ENCODE measurements around the gene GNGT2. TPM values are rescaled to one million over a fixed set of nuclear protein-coding genes. Genes with fewer than 3 reads are reported as not detected.
A peak's percentile ranks its signal among the peaks of the same experiment; 100 is the strongest.

The GNGT2 gene
- total RNA-seq, 2 experiments from 2014 or later = 40.3 to 41.3 TPM

DNA sequence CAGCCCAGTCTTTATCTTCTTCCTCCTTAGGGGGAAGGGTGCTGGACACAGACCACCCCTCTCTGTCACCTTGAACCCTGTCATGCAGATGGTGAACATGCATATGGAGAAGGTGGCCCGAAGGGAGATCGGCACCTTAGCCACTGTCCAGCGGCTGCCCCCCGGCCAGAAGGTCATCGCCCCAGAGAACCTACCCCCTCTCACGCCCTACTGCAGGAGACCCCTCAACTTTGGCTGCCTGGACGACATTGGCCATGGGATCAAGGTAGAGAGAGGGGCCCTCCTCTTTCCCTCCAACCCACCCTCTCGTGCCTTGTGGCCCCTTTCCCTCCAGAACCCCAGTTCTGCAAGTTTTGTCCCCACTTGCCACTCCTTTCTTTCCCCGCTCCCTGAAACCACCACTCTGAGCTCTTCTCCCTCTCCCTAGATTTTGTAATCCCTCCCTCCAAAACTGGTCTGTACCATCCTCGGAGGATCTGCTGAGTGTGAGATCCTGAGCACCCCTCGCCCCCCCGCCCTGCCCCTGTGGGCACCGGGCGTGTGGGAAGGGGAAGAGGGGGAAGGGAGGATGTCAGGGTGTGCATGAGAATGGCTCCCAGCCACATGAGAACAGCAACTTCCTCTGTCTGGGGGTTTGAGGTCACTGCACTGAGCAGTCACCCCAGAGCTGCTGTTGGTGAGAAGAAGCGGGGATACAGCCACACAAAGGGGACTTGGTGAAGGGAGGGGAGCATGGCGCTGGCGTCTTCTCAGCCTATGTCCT, 7.5 kb upstream of the GNGT2 start:
- intact Hi-C loops (cut with micrococcal nuclease) = loop anchor here (2.0 kb wide), 1 partner anchor 25 kb away; no protein-coding TSS in a partner anchor
- H3K4me1 Mint-ChIP-seq (ENCODE audit: low read depth) = peaks cover 63% of the 10 kb centered on the region
- H3K9me3 Mint-ChIP-seq = no peaks in the 10 kb centered on the region
- peak; percentile 72 for DNase-seq
- H3K27me3 Mint-ChIP-seq (ENCODE audit: low read depth) = no peaks in the 10 kb centered on the region
- H3K36me3 Mint-ChIP-seq (ENCODE audit: low read depth) = peaks cover 30% of the 10 kb centered on the region
- peak overlapping the region; percentile 66 for H3K27ac Mint-ChIP-seq
- CTCF ChIA-PET = interaction anchor here (1.9 kb wide), 1 partner anchor 10 kb away, joined by 5 read pairs; no protein-coding TSS in a partner anchor
- peak overlapping the region; percentile 33 for H3K4me3 Mint-ChIP-seq

GRCh38 chr17:49216953-49217650, 6.7 kb upstream of the GNGT2 start:
- intact Hi-C loops (cut with micrococcal nuclease) = no loop called here
- DNase-seq = no peak
- peaks cover 69% of the 10 kb centered on the region for H3K4me1 Mint-ChIP-seq (ENCODE audit: low read depth)
- peaks cover 31% of the 10 kb centered on the region for H3K36me3 Mint-ChIP-seq (ENCODE audit: low read depth)
- peak overlapping the region; percentile 20 for H3K27ac Mint-ChIP-seq
- CTCF ChIA-PET = interaction anchor here (1.1 to 1.9 kb wide), 2 partner anchors 10 kb away, joined by 3 to 5 read pairs; no protein-coding TSS in a partner anchor
- H3K9me3 Mint-ChIP-seq = no peaks in the 10 kb centered on the region
- no peak overlapping the region for H3K4me3 Mint-ChIP-seq
- no peaks in the 10 kb centered on the region for H3K27me3 Mint-ChIP-seq (ENCODE audit: low read depth)

DNA sequence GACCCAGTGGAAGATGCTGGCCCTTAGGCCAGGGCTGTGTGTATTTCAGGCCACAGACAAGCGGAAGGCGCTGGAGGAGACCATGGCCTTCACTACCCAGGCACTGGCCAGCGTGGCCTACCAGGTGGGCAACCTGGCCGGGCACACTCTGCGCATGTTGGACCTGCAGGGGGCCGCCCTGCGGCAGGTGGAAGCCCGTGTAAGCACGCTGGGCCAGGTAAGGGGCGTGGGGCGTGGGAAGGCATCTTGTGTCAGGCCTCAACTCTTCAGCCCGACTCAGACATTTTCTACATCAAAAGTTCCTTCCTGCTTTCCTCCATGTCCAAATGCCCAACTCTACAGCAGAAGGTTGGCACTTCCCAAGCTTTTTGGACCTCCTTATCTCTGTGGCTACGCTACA, 6.1 kb upstream of the GNGT2 start:
- intact Hi-C loops (cut with micrococcal nuclease) = no loop called here
- no peak overlapping the region for H3K4me3 Mint-ChIP-seq
- H3K27me3 Mint-ChIP-seq (ENCODE audit: low read depth) = no peaks in the 10 kb centered on the region
- no peaks in the 10 kb centered on the region for H3K9me3 Mint-ChIP-seq
- peaks cover 71% of the 10 kb centered on the region for H3K4me1 Mint-ChIP-seq (ENCODE audit: low read depth)
- DNase-seq = no peak
- H3K27ac Mint-ChIP-seq = peak overlapping the region; percentile 28
- H3K36me3 Mint-ChIP-seq (ENCODE audit: low read depth) = peaks cover 30% of the 10 kb centered on the region
- CTCF ChIA-PET = interaction anchor here (1.1 kb wide), 1 partner anchor 10 kb away, joined by 3 read pairs; no protein-coding TSS in a partner anchor

GRCh38 chr17:49214676-49215360, 4.4 kb upstream of the GNGT2 start:
- no peak overlapping the region for H3K4me3 Mint-ChIP-seq
- H3K9me3 Mint-ChIP-seq = no peaks in the 10 kb centered on the region
- peaks cover 28% of the 10 kb centered on the region for H3K36me3 Mint-ChIP-seq (ENCODE audit: low read depth)
- CTCF ChIA-PET = interaction anchor here (0.7 to 1.5 kb wide), 7 partner anchors 9 to 34 kb away, joined by 3 to 8 read pairs (median 4); no protein-coding TSS in a partner anchor
- intact Hi-C loops (cut with micrococcal nuclease) = no loop called here
- DNase-seq = peak; percentile 40
- peak overlapping the region; percentile 53 for H3K27ac Mint-ChIP-seq
- H3K4me1 Mint-ChIP-seq (ENCODE audit: low read depth) = peaks cover 77% of the 10 kb centered on the region
- H3K27me3 Mint-ChIP-seq (ENCODE audit: low read depth) = no peaks in the 10 kb centered on the region

DNA sequence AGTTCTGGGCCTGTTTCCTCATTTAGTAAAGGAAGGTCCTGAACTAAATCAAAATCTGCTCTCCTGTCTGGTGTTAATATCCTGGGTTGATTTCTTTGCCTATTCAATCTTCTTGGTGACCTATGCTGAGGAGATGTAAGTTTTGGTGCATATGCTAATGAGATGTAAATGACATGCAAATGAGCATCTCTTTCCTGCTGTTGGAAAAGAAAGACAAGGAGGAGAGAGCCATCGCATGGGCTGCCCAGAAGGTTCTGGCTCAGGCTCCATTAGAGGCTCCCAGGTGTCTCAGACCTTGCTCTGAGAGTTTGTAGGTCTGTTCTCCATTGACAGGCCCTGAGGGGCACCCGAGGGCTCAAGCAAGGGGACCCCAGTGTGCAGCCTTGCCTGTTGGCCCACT, 3.5 kb upstream of the GNGT2 start:
- peaks cover 78% of the 10 kb centered on the region for H3K4me1 Mint-ChIP-seq (ENCODE audit: low read depth)
- intact Hi-C loops (cut with micrococcal nuclease) = no loop called here
- peaks cover 27% of the 10 kb centered on the region for H3K36me3 Mint-ChIP-seq (ENCODE audit: low read depth)
- no peaks in the 10 kb centered on the region for H3K27me3 Mint-ChIP-seq (ENCODE audit: low read depth)
- CTCF ChIA-PET = interaction anchor here (1.3 to 1.6 kb wide), 2 partner anchors 14 to 28 kb away, joined by 4 read pairs; no protein-coding TSS in a partner anchor
- H3K4me3 Mint-ChIP-seq = no peak overlapping the region
- no peak for DNase-seq
- no peak overlapping the region for H3K27ac Mint-ChIP-seq
- H3K9me3 Mint-ChIP-seq = no peaks in the 10 kb centered on the region

GRCh38 chr17:49213399-49213798, 3.0 kb upstream of the GNGT2 start:
- Mint-ChIP-seq H3K36me3 (ENCODE audit: low read depth) (peaks cover 24% of the 10 kb centered on the region), H3K27ac (no peak overlapping the region), H3K27me3 (ENCODE audit: low read depth) (no peaks in the 10 kb centered on the region), H3K4me3 (no peak overlapping the region), H3K4me1 (ENCODE audit: low read depth) (peaks cover 78% of the 10 kb centered on the region), H3K9me3 (no peaks in the 10 kb centered on the region)
- CTCF ChIA-PET = interaction anchor here (1.1 to 1.6 kb wide), 2 partner anchors 14 to 28 kb away, joined by 3 to 4 read pairs; no protein-coding TSS in a partner anchor
- DNase-seq = no peak
- intact Hi-C loops (cut with micrococcal nuclease) = no loop called here

- H3K27ac Mint-ChIP-seq = peak overlapping the region; percentile 94
- no peaks in the 10 kb centered on the region for H3K27me3 Mint-ChIP-seq (ENCODE audit: low read depth)
- peak; percentile 43 for DNase-seq
- intact Hi-C loops (cut with micrococcal nuclease) = no loop called here
- peaks cover 47% of the 10 kb centered on the region for H3K4me1 Mint-ChIP-seq (ENCODE audit: low read depth)
- H3K9me3 Mint-ChIP-seq = no peaks in the 10 kb centered on the region
- peaks cover 10% of the 10 kb centered on the region for H3K36me3 Mint-ChIP-seq (ENCODE audit: low read depth)
- peak overlapping the region; percentile 85 for H3K4me3 Mint-ChIP-seq
- CTCF ChIA-PET = interaction anchor here (0.7 to 3.8 kb wide), 9 partner anchors 9 to 348 kb away, joined by 3 to 19 read pairs (median 3); no protein-coding TSS in a partner anchor
These were observed 1.3 kb downstream of the GNGT2 start for GRCh38 chr17:49209061-49209571.

GRCh38 chr17:49204516-49204915, 5.9 kb downstream of the GNGT2 start:
- intact Hi-C loops (cut with micrococcal nuclease) = no loop called here
- no peak overlapping the region for H3K4me3 Mint-ChIP-seq
- peaks cover 10% of the 10 kb centered on the region for H3K36me3 Mint-ChIP-seq (ENCODE audit: low read depth)
- no peaks in the 10 kb centered on the region for H3K9me3 Mint-ChIP-seq
- no peak for DNase-seq
- H3K27me3 Mint-ChIP-seq (ENCODE audit: low read depth) = no peaks in the 10 kb centered on the region
- H3K27ac Mint-ChIP-seq = no peak overlapping the region
- H3K4me1 Mint-ChIP-seq (ENCODE audit: low read depth) = peaks cover 15% of the 10 kb centered on the region
- CTCF ChIA-PET = no interaction called here

DNA sequence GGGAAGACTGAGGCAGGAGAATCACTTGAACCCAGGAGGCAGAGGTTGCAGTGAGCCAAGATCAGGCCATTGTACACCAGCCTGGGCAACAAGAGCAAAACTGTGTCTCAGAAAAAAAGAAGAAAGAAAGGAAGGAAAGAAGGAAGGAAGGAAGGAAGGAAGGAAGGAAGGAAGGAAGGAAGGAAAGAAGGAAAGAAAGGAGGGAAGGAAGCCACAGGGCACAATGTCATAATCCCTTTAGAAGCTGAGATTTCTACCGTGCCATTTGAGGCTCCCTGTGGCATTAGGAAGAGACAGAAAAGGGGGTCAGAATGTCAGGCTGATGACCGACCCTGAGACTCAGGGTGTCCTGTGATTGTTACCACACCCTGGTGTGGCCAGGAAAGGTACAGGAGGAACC, 6.6 kb downstream of the GNGT2 start:
- no peak overlapping the region for H3K27ac Mint-ChIP-seq
- peaks cover 8% of the 10 kb centered on the region for H3K4me1 Mint-ChIP-seq (ENCODE audit: low read depth)
- no peaks in the 10 kb centered on the region for H3K9me3 Mint-ChIP-seq
- no peak overlapping the region for H3K4me3 Mint-ChIP-seq
- CTCF ChIA-PET = no interaction called here
- intact Hi-C loops (cut with micrococcal nuclease) = no loop called here
- H3K27me3 Mint-ChIP-seq (ENCODE audit: low read depth) = no peaks in the 10 kb centered on the region
- H3K36me3 Mint-ChIP-seq (ENCODE audit: low read depth) = peaks cover 10% of the 10 kb centered on the region
- no peak for DNase-seq

GRCh38 chr17:49201481-49201927, 8.9 kb downstream of the GNGT2 start:
- CTCF ChIA-PET = no interaction called here
- H3K36me3 Mint-ChIP-seq (ENCODE audit: low read depth) = peaks cover 8% of the 10 kb centered on the region
- H3K4me1 Mint-ChIP-seq (ENCODE audit: low read depth) = no peaks in the 10 kb centered on the region
- DNase-seq = no peak
- no peak overlapping the region for H3K4me3 Mint-ChIP-seq
- no peak overlapping the region for H3K27ac Mint-ChIP-seq
- H3K27me3 Mint-ChIP-seq (ENCODE audit: low read depth) = no peaks in the 10 kb centered on the region
- H3K9me3 Mint-ChIP-seq = no peaks in the 10 kb centered on the region
- intact Hi-C loops (cut with micrococcal nuclease) = no loop called here

DNA sequence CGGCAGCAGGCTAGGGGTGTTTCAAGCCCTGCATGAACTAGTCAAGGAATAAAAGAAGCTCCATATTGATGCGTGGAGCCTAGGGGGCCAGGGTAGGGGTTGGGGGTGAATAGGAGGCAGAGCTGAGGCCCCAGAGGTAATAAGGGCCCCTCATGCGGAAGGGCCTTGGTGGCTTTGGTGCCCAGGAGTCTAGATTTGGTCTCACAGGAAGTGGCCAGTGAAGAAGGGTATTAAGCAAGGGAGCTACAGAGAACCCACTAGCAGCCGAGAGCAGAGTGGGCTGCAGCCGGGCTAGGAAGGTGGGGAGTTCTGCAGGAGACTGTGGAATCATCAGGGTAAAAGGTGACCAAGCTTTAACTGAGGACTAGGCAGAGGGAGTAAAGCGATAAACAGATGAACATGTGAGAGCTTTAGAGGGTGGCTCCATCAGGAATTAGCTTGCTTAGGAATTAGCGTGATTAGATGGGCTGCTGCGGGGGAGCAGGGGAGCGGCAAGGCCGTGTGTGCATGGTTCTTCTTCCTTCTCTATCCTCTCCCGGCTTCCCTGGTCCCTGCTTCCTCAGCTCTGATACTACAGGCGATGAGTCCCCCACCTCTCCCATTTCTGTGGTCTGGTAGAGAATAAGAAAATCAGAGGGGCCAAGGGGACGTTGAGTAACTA, 9.8 kb downstream of the GNGT2 start:
- intact Hi-C loops (cut with micrococcal nuclease) = no loop called here
- no peak for DNase-seq
- peaks cover 5% of the 10 kb centered on the region for H3K4me1 Mint-ChIP-seq (ENCODE audit: low read depth)
- H3K27ac Mint-ChIP-seq = no peak overlapping the region
- H3K36me3 Mint-ChIP-seq (ENCODE audit: low read depth) = peaks cover 3% of the 10 kb centered on the region
- CTCF ChIA-PET = interaction anchor here (1.0 to 1.4 kb wide), 4 partner anchors 8 to 25 kb away, joined by 3 to 6 read pairs (median 4); no protein-coding TSS in a partner anchor
- H3K27me3 Mint-ChIP-seq (ENCODE audit: low read depth) = no peaks in the 10 kb centered on the region
- no peak overlapping the region for H3K4me3 Mint-ChIP-seq
- H3K9me3 Mint-ChIP-seq = no peaks in the 10 kb centered on the region

Measured in activated naive CD4-positive, alpha-beta T cell treated with anti-CD3 and anti-CD28 coated beads for 36 hours (primary cell).